ENCODE data around the gene NFIA.
"Not testable (repeated sequence)": the region's sequence is repeated elsewhere in the genome, so short reads cannot be mapped to it uniquely, and the experiment has no call there.

The NFIA gene

GRCh38 chr1:61125263-61125662 is 42.9 kb downstream of the NFIA start:
- DNase-seq (ENCODE audit: low read depth in 2 of 3, low spot score in 2 of 3): no peak

GRCh38 chr1:61125895-61126294 is 43.5 kb downstream of the NFIA start:
- DNase-seq (ENCODE audit: low read depth in 2 of 3, low spot score in 2 of 3): no peak

- not testable (repeated sequence) for DNase-seq (ENCODE audit: low read depth in 2 of 3, low spot score in 2 of 3)
These were observed 44.5 kb downstream of the NFIA start for GRCh38 chr1:61126843-61127242.

GRCh38 chr1:61130338-61131000 is 48.1 kb downstream of the NFIA start:
- DNase-seq (ENCODE audit: low read depth in 2 of 3, low spot score in 2 of 3): no peak

- no peak for DNase-seq (ENCODE audit: low read depth in 2 of 3, low spot score in 2 of 3)
These were observed 48.9 kb downstream of the NFIA start for GRCh38 chr1:61131248-61131647.

- no peak for DNase-seq (ENCODE audit: low read depth in 2 of 3, low spot score in 2 of 3)
These were observed 49.4 kb downstream of the NFIA start for GRCh38 chr1:61131716-61132115.

GRCh38 chr1:61132176-61132638 is 49.8 kb downstream of the NFIA start:
- no peak for DNase-seq (ENCODE audit: low read depth in 2 of 3, low spot score in 2 of 3)

- no peak for DNase-seq (ENCODE audit: low read depth in 2 of 3, low spot score in 2 of 3)
These were observed 50.4 kb downstream of the NFIA start for GRCh38 chr1:61132645-61133334.

- DNase-seq (ENCODE audit: low read depth in 2 of 3, low spot score in 2 of 3): no peak
These were observed 51.1 kb downstream of the NFIA start for GRCh38 chr1:61133335-61134019.

GRCh38 chr1:61135291-61135690 is 52.9 kb downstream of the NFIA start:
- no peak for DNase-seq (ENCODE audit: low read depth in 2 of 3, low spot score in 2 of 3)

GRCh38 chr1:61138305-61138704 is 55.9 kb downstream of the NFIA start:
- DNase-seq (ENCODE audit: low read depth in 2 of 3, low spot score in 2 of 3): no peak

- DNase-seq (ENCODE audit: low read depth in 2 of 3, low spot score in 2 of 3): no peak
These were observed 56.8 kb downstream of the NFIA start for GRCh38 chr1:61138921-61139774.

GRCh38 chr1:61139775-61140549 is 57.6 kb downstream of the NFIA start:
- DNase-seq (ENCODE audit: low read depth in 2 of 3, low spot score in 2 of 3): no peak

- no peak for DNase-seq (ENCODE audit: low read depth in 2 of 3, low spot score in 2 of 3)
These were observed 58.4 kb downstream of the NFIA start for GRCh38 chr1:61140778-61141177.

GRCh38 chr1:61141288-61142042 is 59.1 kb downstream of the NFIA start:
- no peak for DNase-seq (ENCODE audit: low read depth in 2 of 3, low spot score in 2 of 3)

- no peak for DNase-seq (ENCODE audit: low read depth in 2 of 3, low spot score in 2 of 3)
These were observed 59.7 kb downstream of the NFIA start for GRCh38 chr1:61142043-61142440.

GRCh38 chr1:61142726-61143500 is 60.6 kb downstream of the NFIA start:
- no peak for DNase-seq (ENCODE audit: low read depth in 2 of 3, low spot score in 2 of 3)

GRCh38 chr1:61143821-61144424 is 61.6 kb downstream of the NFIA start:
- no peak for DNase-seq (ENCODE audit: low read depth in 2 of 3, low spot score in 2 of 3)

Data from activated CD8-positive, alpha-beta memory T cell treated with anti-CD3 and anti-CD28 coated beads for 48 hours (primary cell).